GM21529 (cell line): ENCODE data around the gene GLDC.

Source experiments
- ATAC-seq: cut with Tn5 transposase; IDR thresholded peaks from one replicate; pipeline ENCODE4 v1.9.1; 2021; ENCODE audit not compliant: unreplicated experiment

The GLDC gene

GRCh38 chr9:6525326-6526045 lies 120.0 kb downstream of the GLDC start:
- ATAC-seq, result no peak

GRCh38 chr9:6522263-6522662 lies 123.3 kb downstream of the GLDC start:
- ATAC-seq, result no peak

GRCh38 chr9:6512085-6512657 lies 133.4 kb downstream of the GLDC start:
- no peak for ATAC-seq

GRCh38 chr9:6506571-6506970 lies 139.0 kb downstream of the GLDC start:
- ATAC-seq, result no peak

GRCh38 chr9:6502399-6502798 lies 143.1 kb downstream of the GLDC start:
- ATAC-seq, result no peak

GRCh38 chr9:6501526-6502210 lies 143.9 kb downstream of the GLDC start:
- no peak for ATAC-seq

- no peak for ATAC-seq
Observed at GRCh38 chr9:6498982-6499381, 146.5 kb downstream of the GLDC start.

GRCh38 chr9:6495466-6495865 lies 150.1 kb downstream of the GLDC start:
- ATAC-seq, result no peak

GRCh38 chr9:6490863-6491262 lies 154.7 kb downstream of the GLDC start:
- ATAC-seq, result no peak

GRCh38 chr9:6489099-6489498 lies 156.4 kb downstream of the GLDC start:
- ATAC-seq, result no peak

- no peak for ATAC-seq
Observed at GRCh38 chr9:6488395-6488794, 157.1 kb downstream of the GLDC start.

- no peak for ATAC-seq
Observed at GRCh38 chr9:6484210-6484609, 161.3 kb downstream of the GLDC start.
